GM18907 (cell line): ENCODE measurements around the gene CCSER1.
"Not testable (repeated sequence)": the region's sequence is repeated elsewhere in the genome, so short reads cannot be mapped to it uniquely, and the experiment has no call there.

Experiments
- ATAC-seq: cut with Tn5 transposase; IDR thresholded peaks from one replicate; pipeline ENCODE4 v1.9.1; 2021; ENCODE audit warnings: mild to moderate bottlenecking, moderate library complexity; ENCODE audit not compliant: unreplicated experiment

The CCSER1 gene

DNA sequence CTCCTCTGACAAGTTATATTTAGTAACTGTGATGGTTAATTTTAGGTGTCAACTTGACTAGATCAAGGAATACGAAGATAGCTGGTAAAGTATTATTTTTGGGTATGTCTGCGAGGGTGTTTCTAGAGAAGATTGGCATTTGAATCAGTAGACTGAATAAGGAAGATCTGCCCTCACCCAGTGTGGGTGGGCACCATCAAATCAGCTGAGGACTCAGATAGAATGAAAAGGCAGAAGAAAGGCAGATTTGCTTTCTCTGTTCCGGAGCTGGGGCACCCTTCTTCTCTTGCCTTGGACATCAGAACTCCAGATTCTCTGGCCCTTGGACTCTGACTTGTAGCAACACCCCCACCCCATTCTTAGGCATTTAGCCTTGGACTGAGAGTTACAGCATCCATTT lies 981.6 kb downstream of the CCSER1 start:
- ATAC-seq, result no peak

DNA sequence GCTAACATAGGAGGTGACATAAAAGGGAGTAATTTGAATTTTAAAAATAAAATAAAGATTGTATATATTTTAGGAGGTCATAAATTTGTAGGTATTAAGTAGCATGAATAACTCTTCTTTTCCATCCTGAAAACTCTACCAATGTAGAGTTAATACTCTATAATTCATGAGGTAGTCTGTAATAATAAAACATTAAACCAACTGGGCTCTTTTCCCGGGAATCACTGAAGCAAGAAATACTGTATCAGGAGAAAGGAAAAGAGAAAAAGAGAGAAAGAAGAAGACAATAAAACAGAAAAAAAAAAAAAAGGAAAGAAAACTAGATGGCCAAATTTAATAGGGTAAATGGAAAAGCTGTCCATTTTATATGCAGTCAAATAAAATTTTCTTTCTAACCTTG lies 984.4 kb downstream of the CCSER1 start:
- no peak for ATAC-seq

DNA sequence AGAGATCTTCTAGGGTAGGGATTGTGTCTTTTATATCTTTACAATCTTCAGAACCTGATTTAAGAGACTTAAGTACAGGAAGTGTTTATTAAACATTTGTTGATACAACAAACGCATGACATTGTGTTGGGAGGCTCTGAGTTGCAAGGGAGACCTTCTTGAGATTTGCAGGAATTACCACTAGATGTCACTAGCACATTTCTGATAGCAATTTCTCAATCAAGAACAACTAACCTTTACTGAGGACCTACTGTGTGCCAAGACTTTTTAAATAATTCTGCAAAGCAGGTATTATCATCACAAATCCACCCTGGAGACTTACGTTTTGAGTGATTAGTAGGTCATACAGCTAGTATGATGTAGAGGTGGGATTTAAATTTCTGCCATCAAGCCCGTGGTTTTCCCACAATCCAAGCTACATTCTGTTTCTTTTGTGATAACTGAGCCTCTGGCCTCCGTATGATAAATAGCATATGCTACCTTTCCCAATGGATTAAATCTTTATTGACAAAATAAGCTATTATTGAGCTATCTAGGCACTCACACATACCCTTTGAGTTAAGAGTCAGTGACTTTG lies 986.0 kb downstream of the CCSER1 start:
- peak; percentile 46 for ATAC-seq

DNA sequence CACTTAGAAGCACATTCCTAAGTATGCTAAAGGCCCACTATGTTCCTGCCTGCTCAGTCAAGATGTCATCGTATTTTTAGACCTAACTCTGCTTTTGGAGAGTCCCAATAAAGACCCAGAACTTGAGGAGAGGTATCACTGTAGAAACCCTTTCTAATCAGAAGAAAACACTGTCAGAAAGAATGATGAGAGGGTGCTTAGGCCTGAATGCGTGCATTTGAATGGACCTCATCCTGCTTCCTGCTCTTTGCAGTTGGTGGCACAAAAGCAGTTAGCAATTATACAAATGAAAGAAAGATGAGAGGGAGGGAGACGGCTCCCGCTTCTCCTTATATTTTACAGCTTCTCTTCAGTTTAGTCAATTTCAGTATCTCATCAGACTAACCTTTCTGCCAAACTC lies 987.2 kb downstream of the CCSER1 start:
- no peak for ATAC-seq

DNA sequence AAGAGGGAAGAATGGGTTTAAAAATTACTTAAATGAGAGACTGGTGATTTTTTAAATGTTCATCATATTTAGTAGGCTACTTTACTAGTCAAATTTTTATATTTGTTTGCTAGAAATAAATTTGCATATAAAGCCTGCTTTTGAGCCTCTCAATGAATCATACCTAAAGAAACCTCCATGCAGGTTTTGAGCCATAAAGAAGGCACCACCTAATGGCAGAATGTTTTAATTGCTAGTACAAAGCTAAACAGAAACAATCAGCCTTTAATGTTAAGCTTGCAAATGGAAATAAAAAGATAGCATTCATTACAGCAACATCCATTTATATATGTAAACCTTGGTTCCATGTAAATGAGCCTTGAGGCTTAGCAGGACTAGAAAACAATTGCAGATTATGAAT lies 989.7 kb downstream of the CCSER1 start:
- ATAC-seq, result peak; percentile 44

DNA sequence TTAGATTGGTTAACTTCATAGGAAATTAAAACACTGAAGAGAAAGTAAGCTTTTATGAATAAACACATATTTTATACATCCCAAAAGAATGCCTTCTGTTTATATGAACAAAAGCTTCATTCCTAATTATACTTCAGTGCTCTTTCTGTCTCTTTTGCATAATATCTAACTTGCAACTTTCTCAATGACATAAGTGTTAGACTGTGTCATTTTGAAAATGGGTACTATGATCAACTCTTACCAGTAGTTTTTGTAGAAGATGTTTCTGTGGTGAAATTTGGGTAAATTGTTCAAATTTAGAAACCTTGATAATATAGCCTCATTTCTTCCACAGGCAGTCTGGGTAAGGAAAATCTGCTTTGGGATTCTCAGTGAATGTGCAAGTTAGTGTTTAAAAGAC lies 991.4 kb downstream of the CCSER1 start:
- peak; percentile 79 for ATAC-seq

DNA sequence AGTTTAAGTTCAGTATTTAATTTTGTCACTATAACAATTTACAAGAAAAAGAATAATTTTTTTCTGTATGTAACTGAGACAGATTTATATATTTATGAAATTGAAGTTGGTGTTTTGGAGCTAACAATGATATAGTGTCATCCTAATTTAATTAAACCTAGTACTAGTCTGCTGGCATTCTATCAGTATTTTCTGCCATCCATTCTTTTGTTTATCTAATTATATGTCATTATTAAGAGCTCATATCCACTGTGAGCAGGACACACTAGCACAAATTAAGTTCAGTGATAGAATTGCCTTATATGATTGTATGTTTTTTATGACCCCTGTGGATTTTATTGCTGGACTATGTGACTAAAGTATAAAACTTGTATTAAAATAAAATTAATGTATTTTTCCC lies 996.5 kb downstream of the CCSER1 start:
- no peak for ATAC-seq

DNA sequence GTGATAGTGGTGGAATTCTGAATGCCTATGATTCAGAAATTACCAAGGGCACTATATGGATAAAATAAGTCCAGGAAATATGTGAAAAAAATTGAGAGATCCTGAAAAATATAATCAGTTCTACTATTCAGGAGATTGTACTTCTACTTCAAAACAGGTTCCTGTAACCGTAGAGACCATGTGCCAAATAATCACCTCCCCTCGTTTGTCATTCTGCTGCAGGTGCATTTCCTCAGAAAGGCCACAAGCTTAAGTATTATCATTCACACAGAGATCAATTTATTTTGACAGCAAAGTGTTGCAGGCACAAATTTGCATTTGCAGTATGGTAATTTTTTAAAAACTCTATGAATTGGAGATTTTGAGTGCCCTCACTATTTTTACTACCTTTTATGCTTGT lies 1000.0 kb downstream of the CCSER1 start:
- ATAC-seq, result no peak

DNA sequence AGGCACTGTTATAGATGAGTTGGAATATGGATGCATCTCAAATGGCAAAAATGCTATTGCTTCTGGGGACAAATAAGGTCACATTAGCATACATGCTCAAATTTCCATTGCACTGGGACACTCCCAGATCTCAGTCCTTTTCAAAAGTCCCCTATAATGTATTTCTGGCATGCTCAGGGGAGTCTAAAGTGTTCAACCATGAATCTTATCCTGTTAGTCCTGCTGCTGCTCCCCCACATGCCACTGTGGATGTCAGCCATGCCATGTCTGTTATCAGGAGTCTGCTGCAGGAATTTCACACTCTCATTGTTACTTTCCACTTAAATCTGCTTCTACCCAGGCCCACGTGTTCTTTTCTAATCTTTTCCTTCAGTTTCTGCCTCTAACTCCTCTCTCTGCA lies 1000.6 kb downstream of the CCSER1 start:
- ATAC-seq, result no peak

DNA sequence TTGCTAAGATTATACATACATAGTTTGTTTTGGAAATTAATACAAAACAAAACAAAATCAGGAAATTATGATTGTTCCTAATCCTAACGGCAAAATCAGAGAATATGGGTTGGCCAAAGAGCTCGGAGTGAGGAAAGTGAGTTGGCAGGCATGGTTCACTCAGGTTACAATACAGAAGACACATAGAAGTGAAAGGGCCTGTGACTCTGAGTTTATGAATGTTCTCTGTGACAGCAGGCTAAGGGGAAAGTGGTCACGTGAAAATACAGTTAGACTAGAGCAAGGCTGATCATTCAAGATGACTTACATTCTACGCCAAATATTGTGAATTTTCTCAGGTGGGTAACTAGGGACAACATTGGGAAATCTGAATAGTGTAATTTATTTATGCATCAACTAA lies 1001.3 kb downstream of the CCSER1 start:
- ATAC-seq, result no peak

DNA sequence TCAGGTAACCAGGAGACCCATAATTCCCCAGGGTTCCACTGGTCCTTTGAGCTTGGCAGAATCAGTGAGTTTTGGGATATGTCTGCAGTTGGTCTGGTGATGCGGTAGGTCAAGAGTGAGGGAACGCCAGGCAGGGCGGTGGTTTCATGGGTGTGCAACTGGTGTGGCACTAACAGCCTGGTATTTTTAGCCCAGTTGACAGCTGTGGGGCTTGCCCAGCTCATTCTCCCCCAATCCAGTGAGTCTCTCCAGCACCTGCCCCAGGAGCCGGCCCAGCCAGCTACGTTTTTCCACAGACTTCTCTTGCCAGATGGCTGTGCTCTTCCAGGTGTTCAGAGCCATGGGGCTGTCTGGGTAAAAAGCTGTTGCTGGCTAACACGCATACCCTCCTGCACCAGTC lies 1019.9 kb downstream of the CCSER1 start:
- ATAC-seq, result no peak

DNA sequence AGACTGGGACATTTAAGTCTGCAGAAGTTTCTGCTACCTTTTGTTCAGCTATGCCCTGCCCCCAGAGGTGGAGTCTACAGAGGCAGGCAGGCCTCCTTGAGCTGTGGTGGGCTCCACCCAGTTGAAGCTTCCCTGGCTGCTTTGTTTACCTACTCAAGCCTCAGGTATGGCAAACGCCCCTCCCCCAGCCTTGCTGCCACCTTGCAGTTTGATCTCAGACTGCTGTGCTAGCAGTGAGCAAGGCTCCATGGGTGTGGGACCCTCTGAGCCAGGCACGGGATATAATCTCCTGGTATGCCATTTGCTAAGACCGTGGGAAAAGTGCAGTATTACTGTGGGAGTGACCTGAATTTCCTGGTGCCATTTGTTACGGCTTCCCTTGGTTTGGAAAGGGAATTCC lies 1026.8 kb downstream of the CCSER1 start:
- not testable (repeated sequence) for ATAC-seq

DNA sequence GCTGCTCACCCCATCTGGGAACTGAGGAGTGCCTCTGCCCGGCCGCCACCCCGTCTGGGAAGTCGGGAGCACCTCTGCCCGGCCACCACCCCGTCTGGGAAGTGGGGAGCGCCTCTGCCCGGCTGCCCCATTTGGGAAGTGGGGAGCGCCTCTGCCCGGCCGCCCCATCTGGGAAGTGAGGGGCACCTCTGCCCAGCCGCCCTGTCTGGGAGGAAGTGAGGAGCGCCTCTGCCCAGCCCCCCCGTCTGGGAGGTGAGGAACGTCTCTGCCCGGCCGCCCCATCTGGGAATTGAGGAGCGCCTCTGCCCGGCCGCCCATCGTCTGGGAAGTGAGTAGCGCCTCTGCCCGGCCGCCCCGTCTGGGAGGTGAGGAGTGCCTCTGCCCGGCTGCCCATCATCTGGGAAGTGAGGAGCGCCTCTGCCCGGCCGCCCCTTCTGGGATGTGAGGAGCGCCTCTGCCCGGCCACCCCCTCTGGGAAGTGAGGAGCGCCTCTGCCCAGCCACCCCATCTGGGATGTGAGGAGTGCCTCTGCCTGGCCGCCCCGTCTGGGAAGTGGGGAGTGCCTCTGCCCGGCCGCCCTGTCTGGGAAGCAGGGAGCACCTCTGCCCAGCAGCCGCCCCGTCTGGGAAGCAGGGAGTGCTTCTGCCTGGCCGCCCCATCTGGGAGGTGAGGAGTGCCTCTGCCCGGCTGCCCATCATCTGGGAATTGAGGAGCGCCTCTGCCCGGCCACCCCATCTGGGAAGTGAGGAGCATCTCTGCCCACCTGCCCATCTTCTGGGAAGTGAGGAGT lies 1040.9 kb downstream of the CCSER1 start:
- ATAC-seq, result not testable (repeated sequence)

DNA sequence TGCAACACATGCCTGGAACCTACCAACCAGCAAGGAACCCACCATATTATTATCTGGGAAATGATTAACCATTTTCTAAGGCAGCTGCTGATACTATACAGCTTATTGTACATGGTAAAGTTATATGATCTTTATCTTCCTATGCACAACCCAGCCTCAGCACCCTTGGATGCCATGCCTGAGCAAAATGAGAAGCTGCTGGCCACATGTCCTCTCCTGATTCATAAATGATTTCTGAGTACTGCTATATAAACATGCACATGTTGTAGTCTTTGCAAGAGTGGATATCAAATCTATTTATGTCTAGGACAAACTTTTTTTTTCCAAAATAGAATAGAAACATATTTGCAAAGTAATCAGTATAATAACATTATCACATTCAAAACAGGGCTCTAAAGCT lies 1043.6 kb downstream of the CCSER1 start:
- no peak for ATAC-seq

DNA sequence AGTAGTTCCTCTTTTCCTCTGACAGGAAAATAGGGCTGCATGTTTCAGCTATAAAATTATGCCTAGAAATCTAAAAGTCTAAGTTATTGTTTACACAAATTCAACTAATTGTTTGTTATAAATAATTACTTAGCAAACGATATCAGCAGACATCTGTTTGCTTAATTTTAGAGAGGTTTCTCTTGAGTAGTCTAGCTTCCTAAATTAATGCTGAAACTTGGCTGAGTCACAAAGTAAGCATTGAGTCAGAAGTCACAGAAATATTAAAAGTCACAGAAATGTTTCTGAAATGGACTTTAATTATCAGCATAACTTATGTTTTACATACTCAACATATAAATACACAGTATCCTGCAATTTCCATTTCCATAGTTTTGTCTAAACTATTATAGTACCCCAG lies 1044.0 kb downstream of the CCSER1 start:
- no peak for ATAC-seq

DNA sequence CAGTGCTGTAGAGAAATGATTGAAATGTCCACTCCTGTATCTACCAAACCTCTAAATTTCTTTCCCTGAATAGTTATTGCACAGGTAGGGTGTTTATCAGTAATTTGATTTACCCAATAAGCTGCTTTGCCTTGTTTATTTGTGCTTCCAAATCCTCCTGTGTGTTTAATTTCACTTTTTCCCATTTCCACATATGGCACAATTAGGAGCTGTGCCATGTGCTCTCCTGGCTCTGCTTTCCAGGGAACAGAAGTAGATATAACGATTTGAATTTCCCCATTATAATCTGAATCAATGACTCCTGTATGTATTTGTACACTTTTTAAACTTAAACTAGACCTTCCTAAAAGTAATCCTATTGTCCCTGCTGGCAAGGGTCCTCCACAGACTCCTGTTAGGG lies 1057.9 kb downstream of the CCSER1 start:
- not testable (repeated sequence) for ATAC-seq

DNA sequence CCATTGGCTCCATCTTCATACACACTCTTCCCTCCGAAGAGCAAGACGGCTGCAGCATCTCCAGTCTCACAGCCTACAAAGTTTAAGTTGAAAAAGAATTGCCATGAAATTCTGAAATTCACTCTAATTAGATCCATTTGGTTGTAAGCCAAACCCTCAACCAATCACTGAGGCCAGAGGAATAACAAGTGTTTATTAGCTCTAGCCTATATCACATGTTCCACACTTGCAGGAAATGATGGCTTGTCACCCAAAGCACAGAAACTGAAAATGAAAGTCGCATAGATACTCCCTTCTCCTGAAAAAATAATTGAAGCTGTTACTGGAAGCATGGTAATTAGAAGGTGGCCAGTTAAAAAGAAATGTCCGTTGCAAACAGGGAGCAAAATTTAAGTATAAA lies 1071.8 kb downstream of the CCSER1 start:
- no peak for ATAC-seq

DNA sequence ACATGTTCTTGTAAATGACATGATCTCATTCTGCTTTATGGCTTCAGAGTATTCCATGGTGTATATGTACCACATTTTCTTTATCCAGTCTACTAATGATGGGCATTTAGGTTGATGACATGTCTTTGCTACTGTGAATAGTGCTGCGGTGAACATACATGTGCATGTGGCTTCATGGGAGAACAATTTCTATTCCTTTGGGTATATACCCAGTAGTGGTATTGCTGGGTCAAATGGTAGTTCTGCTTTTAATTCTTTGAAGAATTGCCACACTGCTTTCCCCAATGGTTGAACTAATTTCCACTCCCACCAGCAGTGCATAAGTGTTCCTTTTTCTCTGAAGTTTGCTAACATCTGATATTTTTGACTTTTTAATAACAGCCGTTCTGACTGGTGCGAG lies 1080.3 kb downstream of the CCSER1 start:
- ATAC-seq, result no peak

DNA sequence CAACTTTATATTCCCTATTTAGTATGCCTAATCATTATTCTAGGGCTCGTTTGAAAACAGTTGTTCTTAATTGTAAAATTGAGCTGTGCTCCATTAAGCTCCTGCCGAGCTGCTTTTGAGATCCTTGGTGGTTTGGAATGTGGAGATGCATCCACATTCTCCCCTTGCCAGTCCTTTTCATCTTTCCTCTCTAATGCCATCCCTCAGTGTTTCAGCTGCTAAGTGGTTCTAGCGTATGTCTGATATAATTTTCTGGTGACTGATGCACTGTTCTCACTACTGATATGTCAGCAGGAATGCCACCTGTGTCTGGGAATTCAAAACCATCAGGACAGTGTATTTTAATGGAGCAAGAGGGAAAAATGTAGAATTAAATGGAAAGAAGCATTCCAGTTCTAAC lies 1085.0 kb downstream of the CCSER1 start:
- no peak for ATAC-seq

DNA sequence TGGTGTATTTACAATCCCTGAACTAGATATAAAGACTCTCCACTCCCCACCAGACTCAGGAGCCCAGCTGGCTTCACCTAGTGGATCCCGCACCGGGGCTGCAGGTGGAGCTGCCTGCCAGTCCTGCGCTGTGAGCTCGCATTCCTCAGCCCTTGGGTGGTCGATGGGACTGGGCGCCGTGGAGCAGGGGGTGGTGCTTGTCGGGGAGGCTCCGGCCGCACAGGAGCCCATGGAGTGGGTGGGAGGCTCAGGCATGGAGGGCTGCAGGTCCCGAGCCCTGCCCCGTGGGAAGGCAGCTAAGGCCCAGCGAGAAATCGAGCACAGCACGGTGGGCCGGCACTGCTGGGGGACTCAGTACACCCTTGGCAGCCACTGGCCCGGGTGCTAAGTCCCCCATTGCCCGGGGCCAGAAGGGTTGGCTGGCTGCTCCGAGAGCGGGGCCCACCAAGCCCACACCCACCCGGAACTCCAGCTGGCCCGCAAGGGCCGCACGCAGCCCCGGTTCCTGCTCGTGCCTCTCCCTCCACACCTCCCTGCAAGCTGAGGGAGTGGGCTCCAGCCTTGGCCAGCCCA lies 1090.7 kb downstream of the CCSER1 start:
- not testable (repeated sequence) for ATAC-seq

DNA sequence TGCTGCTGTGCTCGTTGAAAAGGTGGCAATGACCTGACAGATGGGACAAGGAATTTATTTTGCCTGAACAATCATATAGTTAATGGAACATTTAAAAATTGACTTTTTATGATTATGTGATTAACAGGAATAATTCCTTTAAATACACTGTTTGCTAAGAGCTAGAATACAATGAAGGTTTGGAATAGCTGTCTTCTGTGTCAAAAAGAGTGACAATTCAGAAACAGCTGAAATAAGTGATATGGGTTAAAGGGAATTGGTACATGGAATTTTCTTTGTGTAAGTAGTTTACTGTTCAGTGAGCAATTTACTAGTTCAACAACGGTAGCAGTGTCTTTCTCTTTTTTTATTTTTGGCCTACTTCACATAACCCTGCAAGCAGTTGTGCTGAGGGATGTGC lies 1093.1 kb downstream of the CCSER1 start:
- no peak for ATAC-seq

DNA sequence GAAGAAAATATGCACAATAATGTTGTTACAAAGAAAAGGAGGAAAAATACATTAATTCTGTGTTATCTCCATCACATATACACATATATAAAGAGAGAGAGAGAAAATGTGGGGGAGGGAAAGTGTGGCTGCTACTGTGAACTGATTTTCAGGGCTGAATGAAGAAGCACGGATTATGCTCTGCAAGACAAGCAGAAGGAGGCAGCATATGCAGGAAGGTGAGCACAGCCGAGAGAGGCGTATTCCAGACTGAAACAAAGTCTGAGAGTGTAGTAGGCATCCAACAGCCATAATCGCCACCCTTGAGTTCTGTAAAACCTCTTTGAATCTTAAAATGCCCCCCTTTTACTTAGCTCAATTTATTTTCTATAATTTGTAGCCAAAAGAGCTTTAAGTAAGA lies 1094.8 kb downstream of the CCSER1 start:
- no peak for ATAC-seq
